ENCODE data around the gene ZNF30. TPM values are rescaled to one million over a fixed set of nuclear protein-coding genes. Genes with fewer than 3 reads are reported as not detected.

Gene ZNF30
- total and polyA plus RNA-seq, 4 donors: 1.3 to 1.8 (median 1.7) TPM

- peaks cover 3 to 42% (median 27%) of the 10 kb centered on the region in 4 donors for H3K36me3 ChIP-seq (ENCODE audit: control insufficient read depth in 4 of 4, insufficient read depth in 3 of 4, low read depth in 1 of 4, low read length in 3 of 4)
- no peak for DNase-seq (ENCODE audit: low spot score)
- H3K27ac ChIP-seq (ENCODE audit: low read depth in 1 of 2, low read length in 2 of 2): no peak overlapping the region
- H3K9ac ChIP-seq (ENCODE audit: low read depth in 1 of 2, low read length in 2 of 2): no peak overlapping the region
- TF ChIP-seq GABPA (IDR thresholded peaks at IDR 0.05 in 1 of 2, conservative IDR thresholded peaks at IDR 0.05 in 1 of 2): no peak
- no peak for TF ChIP-seq REST (IDR thresholded peaks at IDR 0.05)
- TF ChIP-seq NR2F2 (IDR thresholded peaks at IDR 0.05): no peak
- no peak for TF ChIP-seq JUND (IDR thresholded peaks at IDR 0.05)
- TF ChIP-seq FOXA1 (IDR thresholded peaks at IDR 0.05): no peak
- no peak for TF ChIP-seq MAX (IDR thresholded peaks at IDR 0.05)
- TF ChIP-seq YY1 (IDR thresholded peaks at IDR 0.05): no peak
- no peak for TF ChIP-seq FOXA2 (IDR thresholded peaks at IDR 0.05)
- no peak for TF ChIP-seq RXRA (IDR thresholded peaks at IDR 0.05)
- TF ChIP-seq HNF4A (conservative IDR thresholded peaks at IDR 0.05): no peak
- peaks cover 28 to 67% (median 46%) of the 10 kb centered on the region in 4 donors for H3K9me3 ChIP-seq (ENCODE audit: control insufficient read depth in 4 of 4, low read length in 3 of 4)
- 98% methylated on average over 13 of the region's 13 CpGs for WGBS
- peak overlapping the region in 2 of 3 donors; percentile 21 to 56 for H3K4me3 ChIP-seq (ENCODE audit: low read depth in 1 of 3, low read length in 3 of 3)
- H3K4me1 ChIP-seq (ENCODE audit: control insufficient read depth in 4 of 4, insufficient read depth in 4 of 4, low read length in 3 of 4): no peaks in the 10 kb centered on the region
- H3K27me3 ChIP-seq (ENCODE audit: control insufficient read depth in 4 of 4, insufficient read depth in 4 of 4, low read length in 3 of 4): no peaks in the 10 kb centered on the region
Observed at GRCh38 chr19:34943861-34944573, 17.3 kb downstream of the ZNF30 start.

- Histone ChIP-seq H3K27ac (ENCODE audit: low read depth in 1 of 2, low read length in 2 of 2) (no peak overlapping the region), H3K36me3 (ENCODE audit: control insufficient read depth in 4 of 4, insufficient read depth in 3 of 4, low read depth in 1 of 4, low read length in 3 of 4) (peaks cover 2 to 27% (median 19%) of the 10 kb centered on the region in 4 donors), H3K4me1 (ENCODE audit: control insufficient read depth in 4 of 4, insufficient read depth in 4 of 4, low read length in 3 of 4) (no peaks in the 10 kb centered on the region), H3K9ac (ENCODE audit: low read depth in 1 of 2, low read length in 2 of 2) (no peak overlapping the region), H3K4me3 (ENCODE audit: low read depth in 1 of 3, low read length in 3 of 3) (peak overlapping the region in 2 of 3 donors; percentile 4 to 42), H3K27me3 (ENCODE audit: control insufficient read depth in 4 of 4, insufficient read depth in 4 of 4, low read length in 3 of 4) (no peaks in the 10 kb centered on the region), H3K9me3 (ENCODE audit: control insufficient read depth in 4 of 4, low read length in 3 of 4) (peaks cover 24 to 72% (median 42%) of the 10 kb centered on the region in 4 donors)
- TF ChIP-seq RAD21 (IDR thresholded peaks at IDR 0.05) (no peak), CTCF (IDR thresholded peaks at IDR 0.05; ENCODE audit: low read depth, low read length, missing input control) (no peak), SP1 (IDR thresholded peaks at IDR 0.05) (no peak), RXRA (IDR thresholded peaks at IDR 0.05) (no peak), GABPA (IDR thresholded peaks at IDR 0.05 in 1 of 2, conservative IDR thresholded peaks at IDR 0.05 in 1 of 2) (no peak), HNF4A (conservative IDR thresholded peaks at IDR 0.05) (no peak), YY1 (IDR thresholded peaks at IDR 0.05) (no peak), FOXA1 (IDR thresholded peaks at IDR 0.05) (no peak), NR2F2 (IDR thresholded peaks at IDR 0.05) (no peak), FOXA2 (IDR thresholded peaks at IDR 0.05) (no peak), MAX (IDR thresholded peaks at IDR 0.05) (no peak), TAF1 (conservative IDR thresholded peaks at IDR 0.05) (no peak), EGR1 (IDR thresholded peaks at IDR 0.05; ENCODE audit: low read depth in 2 of 2) (no peak), ZBTB33 (IDR thresholded peaks at IDR 0.05) (no peak), JUND (IDR thresholded peaks at IDR 0.05) (no peak), REST (IDR thresholded peaks at IDR 0.05) (no peak), HNF4G (IDR thresholded peaks at IDR 0.05) (no peak), ATF3 (IDR thresholded peaks at IDR 0.05) (no peak)
- DNase-seq (ENCODE audit: low spot score): no peak
Observed at GRCh38 chr19:34953092-34953491, 26.4 kb downstream of the ZNF30 start.
